ENCODE data around the gene FOXJ2.
"Not testable (repeated sequence)": the region's sequence is repeated elsewhere in the genome, so short reads cannot be mapped to it uniquely, and the experiment has no call there.

FOXJ2 gene

GRCh38 chr12:8030189-8030588, 2.3 kb upstream of the FOXJ2 start:
- DNase-seq (ENCODE audit: low spot score): no peak

GRCh38 chr12:8031017-8031416, 1.5 kb upstream of the FOXJ2 start:
- not testable (repeated sequence) for DNase-seq (ENCODE audit: low spot score)

GRCh38 chr12:8031872-8032241, 659 bp upstream of the FOXJ2 start:
- no peak for DNase-seq (ENCODE audit: low spot score)

DNA sequence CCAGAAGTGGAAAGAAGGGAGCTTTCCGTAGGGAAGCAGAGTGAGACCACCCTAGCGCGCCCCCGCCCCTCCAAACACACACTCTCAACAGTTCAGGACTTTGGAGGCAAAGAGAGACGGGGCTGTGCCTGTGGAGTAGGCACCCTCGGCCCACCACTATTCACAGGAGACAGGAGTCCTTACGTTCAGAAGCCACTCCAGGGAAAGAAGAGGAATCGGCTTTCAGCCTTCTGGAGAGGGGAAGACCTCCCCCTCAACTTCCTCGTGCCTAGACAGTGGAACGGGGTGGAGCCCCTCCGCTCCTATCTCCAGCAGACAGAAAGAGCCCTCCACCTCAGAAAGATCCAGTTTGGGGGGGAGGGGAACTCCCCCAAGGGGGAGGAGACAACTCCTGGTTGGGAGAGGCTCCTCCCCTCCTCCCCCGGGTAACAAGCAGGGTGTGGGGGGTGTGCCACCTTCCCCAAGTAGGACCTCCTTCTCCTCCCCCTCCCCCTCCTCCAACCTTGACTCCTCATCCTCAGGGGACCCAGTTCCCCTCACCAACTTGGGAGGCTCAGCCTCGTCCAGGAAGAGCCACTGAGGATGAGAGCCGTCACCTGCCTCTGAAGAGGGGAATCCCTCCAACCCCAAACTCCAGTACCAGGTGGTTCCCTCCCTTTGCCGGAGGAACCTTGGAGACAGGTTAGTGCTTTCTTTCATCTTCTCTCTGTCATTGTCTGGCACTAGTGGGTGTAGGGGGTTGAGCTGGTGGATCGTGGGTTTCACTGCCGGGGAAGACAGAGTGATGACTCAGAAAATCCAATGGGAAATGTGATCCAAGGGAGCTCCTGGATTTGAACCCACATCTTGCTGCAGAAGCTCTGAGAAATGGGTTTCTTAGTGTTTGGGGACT, 883 bp downstream of the FOXJ2 start:
- peak; percentile 79 for DNase-seq (ENCODE audit: low spot score)

DNA sequence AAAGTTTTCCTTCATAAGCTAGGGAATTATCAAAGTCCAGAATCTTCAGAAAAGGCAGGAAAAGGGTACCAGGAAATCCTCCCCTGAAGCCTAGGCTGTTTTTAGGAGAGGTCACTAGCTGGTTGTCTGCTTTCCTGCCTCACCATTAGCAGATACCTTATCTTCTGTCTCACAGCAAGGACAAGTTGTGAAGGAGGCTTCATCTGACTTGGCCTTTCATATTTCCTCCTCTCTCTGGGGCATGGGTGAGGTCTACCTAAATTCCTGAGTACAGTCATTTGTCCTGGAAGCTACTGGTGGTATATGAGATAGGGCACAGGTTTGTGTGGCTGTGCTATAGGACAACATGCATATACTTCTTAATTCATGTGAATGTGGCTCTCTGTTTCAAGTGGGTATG, 2.3 kb downstream of the FOXJ2 start:
- DNase-seq (ENCODE audit: low spot score): no peak

DNA sequence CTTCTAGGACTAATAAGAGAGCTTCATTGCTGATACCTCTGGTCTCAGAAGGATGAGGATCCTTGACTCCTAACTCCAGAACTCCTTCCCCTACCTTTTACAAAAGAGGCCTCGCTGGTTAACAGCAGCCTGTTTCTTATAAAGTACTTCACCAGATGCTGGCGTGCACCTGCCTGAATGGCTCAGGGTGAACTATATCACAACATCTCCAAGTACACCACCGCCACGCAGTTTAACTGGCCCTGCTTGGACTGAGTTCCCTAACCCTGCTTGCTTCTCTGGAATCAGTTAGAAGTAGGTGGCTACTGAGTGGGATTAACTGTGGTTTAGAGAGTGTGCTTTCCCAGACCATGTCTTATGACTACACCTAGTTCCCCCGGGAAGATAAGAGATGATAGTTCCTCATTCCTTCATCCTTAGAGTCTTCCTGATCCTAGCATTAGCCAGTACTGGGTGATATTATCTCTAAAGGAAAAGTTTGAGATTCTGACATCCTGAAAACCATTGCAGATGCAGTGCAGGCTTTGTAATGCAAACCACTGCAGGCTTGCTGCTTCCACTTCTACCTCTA, 3.0 kb downstream of the FOXJ2 start:
- DNase-seq (ENCODE audit: low spot score): no peak

DNA sequence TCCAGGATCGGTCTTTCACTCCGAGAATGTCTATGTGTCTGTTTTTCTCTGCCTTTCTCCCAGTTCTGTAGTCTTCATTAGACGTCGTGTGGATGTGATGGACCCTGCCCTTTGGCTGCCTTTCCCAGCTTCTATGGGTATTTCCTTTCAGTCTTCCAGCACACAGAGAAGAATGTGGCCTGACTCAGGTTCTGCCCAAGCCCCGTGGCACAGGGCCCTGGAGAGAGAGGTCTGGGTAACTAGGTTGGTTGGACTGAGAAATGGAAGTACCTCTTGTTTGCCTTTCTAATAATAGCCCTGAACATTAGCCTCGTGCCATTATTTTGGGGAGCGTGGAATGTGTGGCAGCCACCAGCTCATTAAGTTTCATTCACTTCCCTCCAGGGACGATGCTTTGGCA, 3.8 kb downstream of the FOXJ2 start:
- DNase-seq (ENCODE audit: low spot score): no peak

DNA sequence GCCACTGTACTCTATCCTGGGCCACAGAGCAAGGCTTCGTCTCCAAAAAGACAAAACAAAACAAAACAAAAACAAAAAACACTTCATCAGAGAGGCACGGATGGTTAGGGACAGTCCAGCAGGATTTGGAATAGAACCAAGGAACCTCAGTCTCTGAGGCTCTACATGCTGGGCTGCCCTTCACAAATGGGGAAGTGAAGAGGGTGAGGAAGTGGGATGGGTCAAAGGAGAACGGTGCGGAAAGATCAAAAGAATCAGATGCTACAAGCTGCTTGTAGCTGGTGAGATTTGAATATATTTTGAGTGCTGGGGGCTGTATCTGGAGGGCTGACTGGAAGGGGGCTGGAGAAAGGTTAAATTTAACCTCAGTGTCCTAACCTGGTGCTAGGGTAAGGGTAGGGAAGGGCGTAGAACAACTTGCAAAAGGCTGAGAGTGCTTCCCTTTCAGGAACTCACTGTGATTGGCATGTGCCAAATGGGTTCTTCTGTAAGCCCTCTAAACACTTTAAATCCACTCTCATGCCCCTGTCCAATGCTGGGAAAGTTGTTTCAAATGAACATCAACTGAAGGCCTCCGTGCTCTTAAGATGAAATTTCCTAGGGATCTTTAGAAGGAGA, 4.6 kb downstream of the FOXJ2 start:
- DNase-seq (ENCODE audit: low spot score): no peak

- DNase-seq (ENCODE audit: low spot score): no peak
Measured at GRCh38 chr12:8037947-8038346, 5.4 kb downstream of the FOXJ2 start.

DNA sequence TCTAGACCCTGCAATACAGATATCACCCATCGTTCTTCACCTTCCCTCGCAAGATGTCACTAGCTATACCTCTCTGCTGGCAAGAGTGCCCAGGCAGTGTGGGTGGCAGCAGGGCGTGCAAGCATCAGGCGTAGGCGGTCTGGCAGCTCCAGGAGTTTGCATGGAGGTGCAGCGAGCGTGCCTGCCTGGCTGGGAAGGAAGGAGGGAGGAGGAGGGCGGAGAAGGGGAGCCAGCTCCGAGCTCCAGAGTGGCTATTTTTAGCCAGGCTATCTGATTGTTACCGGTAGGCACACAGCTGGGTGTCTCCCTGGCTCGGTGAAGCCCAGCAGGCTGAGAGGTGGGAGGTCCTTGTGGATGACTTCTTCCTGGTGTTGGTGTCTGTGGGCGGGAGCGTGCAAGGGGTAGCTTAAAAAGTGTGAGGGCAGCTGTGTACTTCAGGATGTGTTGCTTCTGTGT, 6.2 kb downstream of the FOXJ2 start:
- peak; percentile 75 for DNase-seq (ENCODE audit: low spot score)

DNA sequence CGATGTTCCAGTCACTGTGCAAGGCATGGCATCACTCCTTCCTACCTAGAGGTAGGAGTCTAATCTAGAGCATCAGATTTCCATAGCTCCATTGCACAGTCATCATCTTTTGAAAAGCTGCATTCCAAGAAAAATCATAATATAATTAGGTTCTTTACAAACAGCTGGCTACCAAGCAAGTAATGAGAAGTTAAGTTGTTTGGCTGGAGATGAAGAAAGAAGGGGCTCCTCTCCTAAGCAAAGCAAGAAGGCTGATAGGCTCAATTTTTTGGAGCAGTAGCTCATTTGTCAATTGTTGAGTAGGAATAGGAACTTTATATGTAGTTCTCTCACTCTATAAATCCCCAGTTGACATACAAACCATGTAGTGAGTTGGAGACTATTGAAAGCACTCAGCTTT, 8.3 kb downstream of the FOXJ2 start:
- no peak for DNase-seq (ENCODE audit: low spot score)

GRCh38 chr12:8045952-8046944, 13.7 kb downstream of the FOXJ2 start:
- peak; percentile 89 for DNase-seq (ENCODE audit: low spot score)

DNA sequence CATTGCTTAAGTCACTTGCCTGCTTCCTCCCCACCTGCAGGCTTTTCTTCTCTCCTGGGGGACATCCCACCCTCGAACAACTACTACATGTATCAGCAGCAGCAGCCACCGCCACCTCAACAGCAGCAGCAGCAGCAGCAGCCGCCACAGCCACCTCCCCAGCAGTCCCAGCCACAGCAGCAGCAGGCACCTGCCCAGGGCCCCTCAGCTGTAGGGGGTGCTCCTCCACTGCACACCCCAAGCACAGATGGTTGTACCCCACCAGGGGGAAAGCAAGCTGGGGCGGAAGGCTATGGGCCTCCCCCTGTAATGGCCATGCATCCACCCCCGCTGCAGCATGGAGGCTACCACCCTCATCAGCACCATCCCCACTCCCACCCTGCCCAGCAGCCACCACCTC, 15.3 kb downstream of the FOXJ2 start:
- DNase-seq (ENCODE audit: low spot score): no peak

DNA sequence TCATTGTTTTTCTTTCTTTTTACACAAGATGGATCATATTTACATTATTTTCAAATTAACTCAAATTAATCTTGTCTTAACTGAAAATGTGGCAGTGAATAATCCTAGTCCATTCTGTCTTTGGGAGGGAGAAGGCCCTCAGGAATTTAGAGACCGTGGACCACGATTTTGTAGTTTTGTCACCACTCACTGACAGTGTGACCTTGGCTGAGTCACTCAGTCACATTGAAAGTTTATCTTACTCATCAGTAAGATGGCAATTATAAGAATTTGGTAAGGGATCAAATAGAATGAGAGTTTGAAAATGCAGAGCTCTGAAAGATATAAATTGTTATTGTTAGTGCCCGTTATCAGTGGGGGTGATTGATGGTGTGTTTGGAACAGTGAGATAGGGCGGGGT, 16.4 kb downstream of the FOXJ2 start:
- no peak for DNase-seq (ENCODE audit: low spot score)

- DNase-seq (ENCODE audit: low spot score): no peak
Measured at GRCh38 chr12:8050600-8051250, 18.2 kb downstream of the FOXJ2 start.

DNA sequence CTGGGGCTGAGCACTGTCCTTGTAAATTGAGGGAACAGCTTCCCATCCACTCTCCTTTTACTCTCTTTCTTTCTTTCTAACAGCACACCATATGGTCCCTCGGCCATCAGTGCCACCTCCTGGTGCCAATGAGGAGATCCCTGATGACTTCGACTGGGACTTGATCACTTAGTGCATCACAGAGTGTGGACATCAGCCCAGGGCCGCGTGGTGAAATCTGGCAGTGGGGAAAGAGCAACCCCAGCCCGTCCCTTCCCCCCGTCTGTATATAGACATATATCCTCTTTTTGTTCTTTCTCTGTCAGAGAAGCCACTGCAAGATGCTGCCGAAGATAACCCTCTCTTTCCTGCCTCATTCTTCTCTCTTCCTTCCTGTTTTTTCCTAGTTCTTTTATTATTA, 20.2 kb downstream of the FOXJ2 start:
- no peak for DNase-seq (ENCODE audit: low spot score)

GRCh38 chr12:8054816-8055215, 22.3 kb downstream of the FOXJ2 start:
- no peak for DNase-seq (ENCODE audit: low spot score)

GRCh38 chr12:8057306-8057705, 24.8 kb downstream of the FOXJ2 start:
- no peak for DNase-seq (ENCODE audit: low spot score)

DNA sequence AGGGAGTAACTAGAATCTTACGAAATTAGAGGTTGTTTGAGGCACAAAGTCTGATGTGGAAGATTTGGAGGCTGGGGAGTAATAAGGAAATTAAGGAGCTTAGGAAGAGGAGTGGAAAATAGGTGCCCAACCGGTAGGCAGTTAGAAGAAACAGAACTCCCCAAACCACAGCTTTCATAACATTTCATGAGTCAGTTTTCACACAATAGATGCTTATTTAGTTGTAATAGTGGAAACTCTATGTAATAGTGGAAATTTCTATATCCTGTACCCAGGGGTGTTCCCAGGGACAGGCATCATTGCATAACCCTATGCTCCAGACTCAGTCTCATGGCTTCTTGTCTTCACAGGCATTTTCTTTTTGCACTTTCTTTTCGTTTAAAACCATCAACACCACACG, 25.3 kb downstream of the FOXJ2 start:
- peak; percentile 55 for DNase-seq (ENCODE audit: low spot score)

GRCh38 chr12:8058506-8058905, 26.0 kb downstream of the FOXJ2 start:
- DNase-seq (ENCODE audit: low spot score): no peak

- DNase-seq (ENCODE audit: low spot score): no peak
Measured at GRCh38 chr12:8064131-8064530, 31.6 kb downstream of the FOXJ2 start.

Data from AG20443 (cell line).